HEK293 (cell line): ENCODE data around the gene FBXO17.

Experiments
- FEZF1 ChIP-seq: fragments of 450-650 bp; formaldehyde crosslinking; IDR thresholded peaks from 2 replicates; pipeline ENCODE4 v1.5.1; 2016; ENCODE audit warnings: missing biosample characterization, missing genetic modification characterization
- IKZF3 ChIP-seq: fragments of 450-650 bp; IDR thresholded peaks from 2 replicates; pipeline ENCODE4 v1.5.0; 2018; ENCODE audit warnings: missing biosample characterization, mild to moderate bottlenecking, missing genetic modification characterization, moderate library complexity
- PBX3 ChIP-seq: sonication (generic); formaldehyde crosslinking; IDR thresholded peaks from 2 replicates; pipeline ENCODE4 v1.8.1; 2022; ENCODE audit warnings: mild to moderate bottlenecking, moderate library complexity, missing genetic modification reagents
- PRDM1 ChIP-seq: fragments of 450-650 bp; formaldehyde crosslinking; IDR thresholded peaks from 2 replicates; pipeline ENCODE4; 2016; ENCODE audit warnings: missing biosample characterization, missing genetic modification characterization
- TRIM28 ChIP-seq: IDR thresholded peaks from 2 replicates; pipeline ENCODE4 v1.6.1; 2011; ENCODE audit warnings: low read length, control low read depth, borderline replicate concordance
- ZBTB1 ChIP-seq: fragments of 450-650 bp; formaldehyde crosslinking; IDR thresholded peaks from 2 replicates; pipeline ENCODE4 v1.5.1; 2016; ENCODE audit warnings: missing biosample characterization, missing genetic modification characterization
- ZBTB7A ChIP-seq: fragments of 450-650 bp; formaldehyde crosslinking; IDR thresholded peaks from 2 replicates; pipeline ENCODE4 v1.5.1; 2016; ENCODE audit warnings: low read depth, missing biosample characterization, missing genetic modification characterization
- ZNF175 ChIP-seq: fragments of 450-650 bp; formaldehyde crosslinking; IDR thresholded peaks from 2 replicates; pipeline ENCODE4 v1.5.1; 2016; ENCODE audit warnings: missing biosample characterization, missing genetic modification characterization
- ZNF18 ChIP-seq: fragments of 450-650 bp; formaldehyde crosslinking; IDR thresholded peaks from 2 replicates; pipeline ENCODE4 v1.5.1; 2016; ENCODE audit warnings: missing biosample characterization, missing genetic modification characterization
- ZNF26 ChIP-seq: fragments of 450-650 bp; formaldehyde crosslinking; IDR thresholded peaks from 2 replicates; pipeline ENCODE4 v1.5.1; 2016; ENCODE audit warnings: missing biosample characterization, missing genetic modification characterization
- ZNF324 ChIP-seq: fragments of 450-650 bp; formaldehyde crosslinking; IDR thresholded peaks from 2 replicates; pipeline ENCODE4 v1.5.1; 2016; ENCODE audit warnings: missing biosample characterization, missing genetic modification characterization
- ZNF350 ChIP-seq: fragments of 450-650 bp; formaldehyde crosslinking; IDR thresholded peaks from 2 replicates; pipeline ENCODE4 v1.5.0; 2017; ENCODE audit warnings: missing biosample characterization, mild to moderate bottlenecking, missing genetic modification characterization
- ZNF366 ChIP-seq: fragments of 450-650 bp; formaldehyde crosslinking; conservative IDR thresholded peaks from 2 replicates; pipeline ENCODE4 v1.5.1; 2016; ENCODE audit warnings: missing biosample characterization, missing genetic modification characterization
- ZNF433 ChIP-seq: fragments of 450-650 bp; formaldehyde crosslinking; IDR thresholded peaks from 2 replicates; pipeline ENCODE4 v1.5.1; 2016; ENCODE audit warnings: missing biosample characterization, missing genetic modification characterization, low read depth
- ZNF488 ChIP-seq: fragments of 450-650 bp; formaldehyde crosslinking; IDR thresholded peaks from 2 replicates; pipeline ENCODE4 v1.5.1; 2016; ENCODE audit warnings: missing biosample characterization, missing genetic modification characterization
- ZNF501 ChIP-seq: fragments of 450-650 bp; formaldehyde crosslinking; IDR thresholded peaks from 2 replicates; pipeline ENCODE4 v1.5.1; 2016; ENCODE audit warnings: missing biosample characterization, missing genetic modification characterization
- ZNF518A ChIP-seq: fragments of 450-650 bp; formaldehyde crosslinking; conservative IDR thresholded peaks from 2 replicates; pipeline ENCODE4 v1.5.1; 2016; ENCODE audit warnings: low read depth, missing biosample characterization, missing genetic modification characterization
- ZNF549 ChIP-seq: fragments of 450-650 bp; IDR thresholded peaks from 2 replicates; pipeline ENCODE4 v1.5.1; 2018; ENCODE audit warnings: missing biosample characterization, missing genetic modification characterization, mild to moderate bottlenecking, inconsistent platforms, moderate library complexity
- ZNF704 ChIP-seq: fragments of 450-650 bp; formaldehyde crosslinking; IDR thresholded peaks from 2 replicates; pipeline ENCODE4 v1.5.1; 2016; ENCODE audit warnings: missing biosample characterization, missing genetic modification characterization
- ZNF747 ChIP-seq: fragments of 450-650 bp; formaldehyde crosslinking; IDR thresholded peaks from 2 replicates; pipeline ENCODE4 v1.5.1; 2016; ENCODE audit warnings: missing biosample characterization, missing genetic modification characterization
- TF ChIP-seq, protein P1 (sequence below): fragments of 450-650 bp; formaldehyde crosslinking; IDR thresholded peaks from 2 replicates; pipeline ENCODE4 v1.5.1; 2016; ENCODE audit warnings: missing biosample characterization, missing genetic modification characterization
- TF ChIP-seq, protein P2 (sequence below): fragments of 450-650 bp; formaldehyde crosslinking; IDR thresholded peaks from 2 replicates; pipeline ENCODE4 v1.5.1; 2016; ENCODE audit warnings: missing biosample characterization, missing genetic modification characterization

FBXO17 gene

GRCh38 chr19:38900202-38900629 lies 75.3 kb downstream of the FBXO17 start (continued):
- TF ChIP-seq ZNF26 (tag by site-specific recombination) (no peak), FEZF1 (tag by site-specific recombination) (no peak), ZNF704 (tag by site-specific recombination) (no peak), ZNF488 (tag by site-specific recombination) (no peak), TRIM28 (no peak), IKZF3 (no peak), ZNF324 (peak; percentile 2; the same call in 1 of the 2 replicates), ZBTB1 (no peak), PRDM1 (no peak), ZNF518A (no peak), ZNF175 (tag by site-specific recombination) (no peak), ZNF501 (tag by site-specific recombination) (peak; percentile 3; the same call in 1 of the 2 replicates), ZNF549 (tag by site-specific recombination) (no peak), ZBTB7A (tag by site-specific recombination) (no peak), ZNF350 (tag by site-specific recombination) (no peak), ZNF747 (tag by site-specific recombination) (no peak), ZNF366 (tag by site-specific recombination) (no peak), ZNF433 (tag by site-specific recombination) (no peak), PBX3 (no peak), ZNF18 (tag by site-specific recombination) (no peak)
- TF ChIP-seq, protein P1, sequence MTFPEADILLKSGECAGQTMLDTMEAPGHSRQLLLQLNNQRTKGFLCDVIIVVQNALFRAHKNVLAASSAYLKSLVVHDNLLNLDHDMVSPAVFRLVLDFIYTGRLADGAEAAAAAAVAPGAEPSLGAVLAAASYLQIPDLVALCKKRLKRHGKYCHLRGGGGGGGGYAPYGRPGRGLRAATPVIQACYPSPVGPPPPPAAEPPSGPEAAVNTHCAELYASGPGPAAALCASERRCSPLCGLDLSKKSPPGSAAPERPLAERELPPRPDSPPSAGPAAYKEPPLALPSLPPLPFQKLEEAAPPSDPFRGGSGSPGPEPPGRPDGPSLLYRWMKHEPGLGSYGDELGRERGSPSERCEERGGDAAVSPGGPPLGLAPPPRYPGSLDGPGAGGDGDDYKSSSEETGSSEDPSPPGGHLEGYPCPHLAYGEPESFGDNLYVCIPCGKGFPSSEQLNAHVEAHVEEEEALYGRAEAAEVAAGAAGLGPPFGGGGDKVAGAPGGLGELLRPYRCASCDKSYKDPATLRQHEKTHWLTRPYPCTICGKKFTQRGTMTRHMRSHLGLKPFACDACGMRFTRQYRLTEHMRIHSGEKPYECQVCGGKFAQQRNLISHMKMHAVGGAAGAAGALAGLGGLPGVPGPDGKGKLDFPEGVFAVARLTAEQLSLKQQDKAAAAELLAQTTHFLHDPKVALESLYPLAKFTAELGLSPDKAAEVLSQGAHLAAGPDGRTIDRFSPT (tag by site-specific recombination): no peak
- TF ChIP-seq, protein P2, sequence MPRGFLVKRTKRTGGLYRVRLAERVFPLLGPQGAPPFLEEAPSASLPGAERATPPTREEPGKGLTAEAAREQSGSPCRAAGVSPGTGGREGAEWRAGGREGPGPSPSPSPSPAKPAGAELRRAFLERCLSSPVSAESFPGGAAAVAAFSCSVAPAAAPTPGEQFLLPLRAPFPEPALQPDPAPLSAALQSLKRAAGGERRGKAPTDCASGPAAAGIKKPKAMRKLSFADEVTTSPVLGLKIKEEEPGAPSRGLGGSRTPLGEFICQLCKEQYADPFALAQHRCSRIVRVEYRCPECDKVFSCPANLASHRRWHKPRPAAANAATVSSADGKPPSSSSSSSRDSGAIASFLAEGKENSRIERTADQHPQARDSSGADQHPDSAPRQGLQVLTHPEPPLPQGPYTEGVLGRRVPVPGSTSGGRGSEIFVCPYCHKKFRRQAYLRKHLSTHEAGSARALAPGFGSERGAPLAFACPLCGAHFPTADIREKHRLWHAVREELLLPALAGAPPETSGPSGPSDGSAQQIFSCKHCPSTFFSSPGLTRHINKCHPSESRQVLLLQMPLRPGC (tag by site-specific recombination): 0 out of 2 replicates have a peak, but pooled peaks have one; percentile 1
